COLO668 (cell line): ENCODE measurements around the gene BMPR1A.

Experiments
- DNase-seq: peaks from one replicate; lab custom pipeline; 2025; ENCODE audit not compliant: unreplicated experiment; lab: John Stamatoyannopoulos, UW

Gene BMPR1A

GRCh38 chr10:86981716-86982115 is 225.3 kb downstream of the BMPR1A start:
- no peak for DNase-seq
